ENCODE data around the gene FGD2. TPM values are rescaled to one million over a fixed set of nuclear protein-coding genes. Genes with fewer than 3 reads are reported as not detected.

The FGD2 gene
- total and polyA plus RNA-seq, 2 donors: 8.5 to 22.1 TPM

DNA sequence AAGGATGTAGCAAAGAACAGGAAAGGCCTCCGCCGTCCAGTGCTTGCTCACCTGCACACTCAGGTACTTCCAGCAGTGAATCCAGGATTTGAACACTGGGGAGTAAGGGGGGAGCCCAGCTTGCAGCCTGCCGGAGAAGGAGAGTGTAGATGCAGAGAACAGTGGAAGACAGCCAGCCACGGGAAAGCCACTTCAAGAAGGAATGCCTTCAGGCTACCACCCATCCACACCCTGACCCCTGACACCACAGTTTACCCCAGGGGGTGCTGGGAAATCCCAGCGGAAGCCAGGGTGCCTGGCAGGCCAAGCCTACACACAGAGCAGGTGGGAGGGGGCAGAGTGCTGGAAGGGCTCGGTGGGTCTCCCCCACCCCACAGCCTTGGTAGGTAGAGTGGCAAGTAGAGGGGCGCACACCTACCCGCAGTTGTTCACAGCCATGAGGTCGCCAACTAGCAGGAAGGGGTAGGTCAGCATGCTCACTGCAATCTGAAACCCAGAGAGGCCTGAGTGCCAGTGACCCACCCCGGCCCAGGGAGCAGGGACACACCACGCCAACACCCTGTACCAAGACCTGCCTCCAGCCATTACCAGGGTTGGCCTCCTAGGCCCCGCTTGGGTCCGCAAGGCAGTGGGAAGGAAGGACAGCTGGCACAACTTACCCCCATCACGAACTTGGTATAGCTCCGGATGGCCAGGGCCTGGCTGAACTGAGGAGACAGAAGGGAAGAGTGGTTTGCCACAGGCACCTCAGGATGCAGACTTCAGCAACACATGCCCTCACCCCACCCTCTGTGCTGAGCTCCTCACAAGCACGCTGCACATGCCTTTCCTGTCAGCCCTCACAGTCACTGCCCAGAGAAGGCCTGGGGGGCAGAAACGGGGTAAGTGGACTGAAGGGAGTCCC is 35.2 kb upstream of the FGD2 start:
- H3K4me3 ChIP-seq (ENCODE audit: low read length in 2 of 2): no peak overlapping the region
- peaks cover 0 to 13% of the 10 kb centered on the region in 2 donors for H3K4me1 ChIP-seq (ENCODE audit: control insufficient read depth in 2 of 2, insufficient read depth in 2 of 2, low read length in 2 of 2)
- WGBS: 94% methylated on average over 17 of the region's 17 CpGs
- H3K36me3 ChIP-seq (ENCODE audit: control insufficient read depth in 2 of 2, insufficient read depth in 2 of 2, low read length in 1 of 2): peaks cover 84 to 93% of the 10 kb centered on the region in 2 donors
- no peak overlapping the region for H3K27ac ChIP-seq (ENCODE audit: low read depth in 1 of 2, low read length in 1 of 2)
- no peak for DNase-seq (ENCODE audit: low read depth in 6 of 9, low spot score in 9 of 9)
- H3K27me3 ChIP-seq (ENCODE audit: control insufficient read depth in 2 of 2, insufficient read depth in 1 of 2, low read length in 1 of 2): no peaks in the 10 kb centered on the region
- H3K9me3 ChIP-seq (ENCODE audit: control insufficient read depth in 2 of 2, insufficient read depth in 1 of 2, low read length in 1 of 2): no peaks in the 10 kb centered on the region

GRCh38 chr6:36970892-36971842 is 34.3 kb upstream of the FGD2 start:
- no peak overlapping the region for H3K27ac ChIP-seq (ENCODE audit: low read depth in 1 of 2, low read length in 1 of 2)
- H3K27me3 ChIP-seq (ENCODE audit: control insufficient read depth in 2 of 2, insufficient read depth in 1 of 2, low read length in 1 of 2): no peaks in the 10 kb centered on the region
- peaks cover 93 to 99% of the 10 kb centered on the region in 2 donors for H3K36me3 ChIP-seq (ENCODE audit: control insufficient read depth in 2 of 2, insufficient read depth in 2 of 2, low read length in 1 of 2)
- H3K4me1 ChIP-seq (ENCODE audit: control insufficient read depth in 2 of 2, insufficient read depth in 2 of 2, low read length in 2 of 2): peaks cover 0 to 12% of the 10 kb centered on the region in 2 donors
- no peaks in the 10 kb centered on the region for H3K9me3 ChIP-seq (ENCODE audit: control insufficient read depth in 2 of 2, insufficient read depth in 1 of 2, low read length in 1 of 2)
- H3K4me3 ChIP-seq (ENCODE audit: low read length in 2 of 2): no peak overlapping the region
- no peak for DNase-seq (ENCODE audit: low read depth in 6 of 9, low spot score in 9 of 9)
- WGBS: 90% methylated on average over 17 of the region's 17 CpGs

- Histone ChIP-seq H3K4me3 (ENCODE audit: low read length in 2 of 2) (no peak overlapping the region), H3K36me3 (ENCODE audit: control insufficient read depth in 2 of 2, insufficient read depth in 2 of 2, low read length in 1 of 2) (peaks cover 99 to 100% of the 10 kb centered on the region in 2 donors), H3K27me3 (ENCODE audit: control insufficient read depth in 2 of 2, insufficient read depth in 1 of 2, low read length in 1 of 2) (no peaks in the 10 kb centered on the region), H3K4me1 (ENCODE audit: control insufficient read depth in 2 of 2, insufficient read depth in 2 of 2, low read length in 2 of 2) (peaks cover 0 to 8% of the 10 kb centered on the region in 2 donors), H3K27ac (ENCODE audit: low read depth in 1 of 2, low read length in 1 of 2) (no peak overlapping the region), H3K9me3 (ENCODE audit: control insufficient read depth in 2 of 2, insufficient read depth in 1 of 2, low read length in 1 of 2) (no peaks in the 10 kb centered on the region)
- no peak for DNase-seq (ENCODE audit: low read depth in 6 of 9, low spot score in 9 of 9)
- WGBS: 91% methylated on average over 14 of the region's 14 CpGs
Observed at GRCh38 chr6:36971921-36972673, 33.4 kb upstream of the FGD2 start.

- Histone ChIP-seq H3K27me3 (ENCODE audit: control insufficient read depth in 2 of 2, insufficient read depth in 1 of 2, low read length in 1 of 2) (no peaks in the 10 kb centered on the region), H3K27ac (ENCODE audit: low read depth in 1 of 2, low read length in 1 of 2) (no peak overlapping the region)
- WGBS: 96% methylated on average over 1 of the region's 1 CpG
Observed at GRCh38 chr6:36973190-36973589, 32.3 kb upstream of the FGD2 start.

GRCh38 chr6:36973647-36974046 is 31.8 kb upstream of the FGD2 start:
- Histone ChIP-seq H3K36me3 (ENCODE audit: control insufficient read depth in 2 of 2, insufficient read depth in 2 of 2, low read length in 1 of 2) (peaks cover 99 to 100% of the 10 kb centered on the region in 2 donors), H3K27ac (ENCODE audit: low read depth in 1 of 2, low read length in 1 of 2) (no peak overlapping the region), H3K4me3 (ENCODE audit: low read length in 2 of 2) (no peak overlapping the region), H3K27me3 (ENCODE audit: control insufficient read depth in 2 of 2, insufficient read depth in 1 of 2, low read length in 1 of 2) (no peaks in the 10 kb centered on the region), H3K4me1 (ENCODE audit: control insufficient read depth in 2 of 2, insufficient read depth in 2 of 2, low read length in 2 of 2) (peaks cover 0 to 4% of the 10 kb centered on the region in 2 donors), H3K9me3 (ENCODE audit: control insufficient read depth in 2 of 2, insufficient read depth in 1 of 2, low read length in 1 of 2) (no peaks in the 10 kb centered on the region)
- no peak for DNase-seq (ENCODE audit: low read depth in 6 of 9, low spot score in 9 of 9)
- 85% methylated on average over 4 of the region's 4 CpGs for WGBS

More at GRCh38 chr6:36973190-36973589, 32.3 kb upstream of the FGD2 start:
- Histone ChIP-seq H3K9me3 (ENCODE audit: control insufficient read depth in 2 of 2, insufficient read depth in 1 of 2, low read length in 1 of 2) (no peaks in the 10 kb centered on the region), H3K4me1 (ENCODE audit: control insufficient read depth in 2 of 2, insufficient read depth in 2 of 2, low read length in 2 of 2) (peaks cover 0 to 4% of the 10 kb centered on the region in 2 donors), H3K4me3 (ENCODE audit: low read length in 2 of 2) (no peak overlapping the region), H3K36me3 (ENCODE audit: control insufficient read depth in 2 of 2, insufficient read depth in 2 of 2, low read length in 1 of 2) (peaks cover 99 to 100% of the 10 kb centered on the region in 2 donors)
- DNase-seq (ENCODE audit: low read depth in 6 of 9, low spot score in 9 of 9): no peak

GRCh38 chr6:36975231-36976006 is 30.0 kb upstream of the FGD2 start:
- Histone ChIP-seq H3K27ac (ENCODE audit: low read depth in 1 of 2, low read length in 1 of 2) (no peak overlapping the region), H3K4me1 (ENCODE audit: control insufficient read depth in 2 of 2, insufficient read depth in 2 of 2, low read length in 2 of 2) (peaks cover 3 to 16% of the 10 kb centered on the region in 2 donors), H3K36me3 (ENCODE audit: control insufficient read depth in 2 of 2, insufficient read depth in 2 of 2, low read length in 1 of 2) (peaks cover 82 to 97% of the 10 kb centered on the region in 2 donors), H3K27me3 (ENCODE audit: control insufficient read depth in 2 of 2, insufficient read depth in 1 of 2, low read length in 1 of 2) (no peaks in the 10 kb centered on the region), H3K9me3 (ENCODE audit: control insufficient read depth in 2 of 2, insufficient read depth in 1 of 2, low read length in 1 of 2) (no peaks in the 10 kb centered on the region), H3K4me3 (ENCODE audit: low read length in 2 of 2) (no peak overlapping the region)
- DNase-seq (ENCODE audit: low read depth in 6 of 9, low spot score in 9 of 9): no peak
- WGBS: 98% methylated on average over 7 of the region's 7 CpGs

- Histone ChIP-seq H3K4me1 (ENCODE audit: control insufficient read depth in 2 of 2, insufficient read depth in 2 of 2, low read length in 2 of 2) (peaks cover 3 to 20% of the 10 kb centered on the region in 2 donors), H3K4me3 (ENCODE audit: low read length in 2 of 2) (no peak overlapping the region), H3K36me3 (ENCODE audit: control insufficient read depth in 2 of 2, insufficient read depth in 2 of 2, low read length in 1 of 2) (peaks cover 80 to 96% of the 10 kb centered on the region in 2 donors), H3K9me3 (ENCODE audit: control insufficient read depth in 2 of 2, insufficient read depth in 1 of 2, low read length in 1 of 2) (no peaks in the 10 kb centered on the region), H3K27ac (ENCODE audit: low read depth in 1 of 2, low read length in 1 of 2) (no peak overlapping the region), H3K27me3 (ENCODE audit: control insufficient read depth in 2 of 2, insufficient read depth in 1 of 2, low read length in 1 of 2) (no peaks in the 10 kb centered on the region)
- DNase-seq (ENCODE audit: low read depth in 6 of 9, low spot score in 9 of 9): no peak
- WGBS: 97% methylated on average over 4 of the region's 4 CpGs
Observed at GRCh38 chr6:36976007-36976264, 29.5 kb upstream of the FGD2 start.

DNA sequence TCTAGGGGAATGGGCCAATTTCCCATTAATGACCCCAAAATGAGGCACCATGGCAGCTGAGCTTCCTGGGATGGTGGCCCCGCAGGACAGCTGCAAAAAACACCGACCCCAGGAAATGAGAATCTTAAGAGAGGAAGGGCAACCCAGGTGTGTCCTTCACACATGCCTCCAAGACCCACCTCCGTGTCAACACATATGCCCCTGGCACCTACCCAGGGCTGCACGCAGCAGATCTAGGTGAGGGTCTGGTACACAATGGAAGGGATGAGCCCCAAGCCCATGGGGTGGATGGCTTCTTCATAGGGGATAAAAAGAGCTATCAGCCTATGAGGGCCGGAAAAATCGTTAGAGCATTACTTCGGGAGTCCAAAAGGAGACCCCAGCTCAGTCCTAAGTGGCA is 28.9 kb upstream of the FGD2 start:
- Histone ChIP-seq H3K4me3 (ENCODE audit: low read length in 2 of 2) (no peak overlapping the region), H3K4me1 (ENCODE audit: control insufficient read depth in 2 of 2, insufficient read depth in 2 of 2, low read length in 2 of 2) (peaks cover 3 to 26% of the 10 kb centered on the region in 2 donors), H3K9me3 (ENCODE audit: control insufficient read depth in 2 of 2, insufficient read depth in 1 of 2, low read length in 1 of 2) (no peaks in the 10 kb centered on the region), H3K36me3 (ENCODE audit: control insufficient read depth in 2 of 2, insufficient read depth in 2 of 2, low read length in 1 of 2) (peaks cover 79 to 96% of the 10 kb centered on the region in 2 donors), H3K27ac (ENCODE audit: low read depth in 1 of 2, low read length in 1 of 2) (no peak overlapping the region), H3K27me3 (ENCODE audit: control insufficient read depth in 2 of 2, insufficient read depth in 1 of 2, low read length in 1 of 2) (no peaks in the 10 kb centered on the region)
- 99% methylated on average over 7 of the region's 7 CpGs for WGBS
- DNase-seq (ENCODE audit: low read depth in 6 of 9, low spot score in 9 of 9): no peak

Measured in thymus (tissue), 11 donors.